D721Med (cell line): Measurements from ENCODE around the gene SMARCE1.

Experiments used
- DNase-seq: peaks from one replicate; pipeline ENCODE4 v3.0.0; 2011; ENCODE audit warnings: low spot score; ENCODE audit not compliant: insufficient read length
- FAIRE-seq: peaks from 2 replicates; lab custom pipeline; 2011; peaks lifted over from hg19 to GRCh38; lab: Jason Lieb, UNC
- TF ChIP-seq, protein P1 (sequence below): IDR thresholded peaks from 2 replicates; pipeline ENCODE4 v1.5.1; 2012; ENCODE audit warnings: mild to moderate bottlenecking, control low read depth; ENCODE audit not compliant: insufficient read depth; ENCODE audit errors: missing control alignments

The SMARCE1 gene

DNA sequence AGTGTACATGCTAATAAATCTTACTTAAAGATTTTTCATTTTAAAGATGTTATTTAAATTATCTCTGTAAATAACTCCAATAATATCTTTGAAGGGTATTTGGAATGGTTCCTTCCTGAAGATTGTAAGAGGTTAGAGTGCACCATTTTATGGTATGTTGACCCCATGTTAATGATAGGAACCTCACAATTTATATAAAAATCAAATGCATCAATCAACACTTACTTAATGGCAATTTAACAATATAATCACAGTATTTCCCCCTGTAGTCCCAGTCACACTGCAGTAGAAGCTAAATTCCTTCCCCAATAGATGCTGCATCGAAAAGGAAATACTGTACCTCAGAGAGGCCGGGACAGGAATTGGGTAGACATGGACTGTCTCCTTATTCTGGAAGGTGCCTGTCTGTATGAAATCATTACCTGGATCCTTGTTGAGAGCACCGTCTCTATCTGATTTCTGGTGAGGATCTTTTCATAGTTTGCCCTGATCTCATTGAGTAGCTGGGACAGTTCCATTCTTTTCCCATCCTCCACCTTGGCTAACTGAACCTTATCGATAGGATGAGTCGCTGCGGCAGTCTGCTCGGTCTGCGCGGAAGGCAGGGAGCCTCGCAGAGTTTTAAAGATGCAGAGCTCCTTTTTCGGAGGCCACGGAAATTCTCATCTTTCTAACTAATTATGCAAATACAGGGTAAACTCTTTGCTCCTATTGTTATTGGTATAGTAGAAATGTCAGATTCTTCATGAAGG lies 17.1 kb upstream of the SMARCE1 start, which contains the start of gene KRT222:
Gene KRT222, minus strand, starts transcription at position 596 of the 752 bp plus-strand sequence. Its CDS starts 78 bp downstream, at position 518.
- no peak for DNase-seq
- FAIRE-seq, result no peak
- TF ChIP-seq, protein P1, sequence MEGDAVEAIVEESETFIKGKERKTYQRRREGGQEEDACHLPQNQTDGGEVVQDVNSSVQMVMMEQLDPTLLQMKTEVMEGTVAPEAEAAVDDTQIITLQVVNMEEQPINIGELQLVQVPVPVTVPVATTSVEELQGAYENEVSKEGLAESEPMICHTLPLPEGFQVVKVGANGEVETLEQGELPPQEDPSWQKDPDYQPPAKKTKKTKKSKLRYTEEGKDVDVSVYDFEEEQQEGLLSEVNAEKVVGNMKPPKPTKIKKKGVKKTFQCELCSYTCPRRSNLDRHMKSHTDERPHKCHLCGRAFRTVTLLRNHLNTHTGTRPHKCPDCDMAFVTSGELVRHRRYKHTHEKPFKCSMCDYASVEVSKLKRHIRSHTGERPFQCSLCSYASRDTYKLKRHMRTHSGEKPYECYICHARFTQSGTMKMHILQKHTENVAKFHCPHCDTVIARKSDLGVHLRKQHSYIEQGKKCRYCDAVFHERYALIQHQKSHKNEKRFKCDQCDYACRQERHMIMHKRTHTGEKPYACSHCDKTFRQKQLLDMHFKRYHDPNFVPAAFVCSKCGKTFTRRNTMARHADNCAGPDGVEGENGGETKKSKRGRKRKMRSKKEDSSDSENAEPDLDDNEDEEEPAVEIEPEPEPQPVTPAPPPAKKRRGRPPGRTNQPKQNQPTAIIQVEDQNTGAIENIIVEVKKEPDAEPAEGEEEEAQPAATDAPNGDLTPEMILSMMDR, result no peak

DNA sequence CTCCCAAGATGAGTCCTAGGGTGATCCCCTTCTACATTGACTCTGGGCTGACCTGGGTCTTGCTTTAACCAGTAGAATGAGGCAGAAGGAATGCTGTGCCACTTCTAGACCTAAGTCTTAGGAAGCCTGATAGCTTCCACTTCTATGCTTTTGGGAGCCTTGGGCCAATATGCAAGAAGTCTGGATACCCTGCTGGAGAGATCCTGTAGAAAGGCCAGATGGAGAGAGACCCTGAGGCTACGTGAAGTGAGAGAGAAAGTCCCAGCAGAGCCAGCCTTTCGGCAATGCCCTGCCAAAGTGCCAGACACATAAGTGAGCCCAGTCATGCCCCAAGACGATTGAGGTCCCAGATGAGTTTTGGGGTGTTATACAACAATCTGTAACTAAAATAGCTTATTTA lies 15.6 kb upstream of the SMARCE1 start:
- no peak for FAIRE-seq
- TF ChIP-seq, protein P1, result no peak
- DNase-seq, result no peak

DNA sequence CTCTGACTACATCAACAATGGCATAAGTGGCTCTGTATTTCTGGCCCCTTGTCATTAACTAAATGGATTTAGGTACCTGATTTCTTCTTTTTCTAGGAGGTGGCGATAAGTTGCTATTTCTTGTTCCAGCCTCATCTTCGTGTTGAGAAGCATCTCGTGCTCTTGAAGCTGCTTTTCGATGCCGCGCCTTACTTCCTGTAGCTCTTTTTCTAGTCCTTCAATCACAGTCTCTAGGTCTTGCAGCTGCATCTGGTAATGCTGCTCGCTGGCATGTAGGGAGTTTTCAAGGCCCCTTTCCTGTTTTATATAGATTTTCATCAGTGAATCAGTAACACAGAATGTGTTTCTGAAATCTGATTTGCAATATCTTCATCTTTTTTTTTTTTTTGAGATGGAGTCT lies 12.3 kb upstream of the SMARCE1 start:
- no peak for DNase-seq
- TF ChIP-seq, protein P1, result no peak
- FAIRE-seq, result no peak

DNA sequence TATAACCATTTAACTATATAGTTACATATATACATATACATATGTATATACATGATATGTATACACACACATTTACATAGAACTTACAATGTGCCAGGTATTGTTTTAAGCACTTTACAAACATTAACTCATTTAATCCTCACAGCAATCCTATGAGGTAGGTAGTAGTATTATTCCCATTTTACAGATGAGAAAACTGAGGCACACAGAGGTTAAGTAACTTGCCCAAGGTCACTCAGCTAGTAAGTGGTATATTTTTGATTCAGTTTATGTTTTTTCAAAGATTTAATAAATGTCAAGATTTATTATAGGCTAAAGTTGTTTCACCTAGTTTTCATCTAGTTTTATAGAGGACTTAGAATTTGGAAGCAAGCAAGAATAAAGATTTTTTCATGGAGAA lies 10.8 kb upstream of the SMARCE1 start:
- no peak for FAIRE-seq
- no peak for DNase-seq
- TF ChIP-seq, protein P1, result no peak

DNA sequence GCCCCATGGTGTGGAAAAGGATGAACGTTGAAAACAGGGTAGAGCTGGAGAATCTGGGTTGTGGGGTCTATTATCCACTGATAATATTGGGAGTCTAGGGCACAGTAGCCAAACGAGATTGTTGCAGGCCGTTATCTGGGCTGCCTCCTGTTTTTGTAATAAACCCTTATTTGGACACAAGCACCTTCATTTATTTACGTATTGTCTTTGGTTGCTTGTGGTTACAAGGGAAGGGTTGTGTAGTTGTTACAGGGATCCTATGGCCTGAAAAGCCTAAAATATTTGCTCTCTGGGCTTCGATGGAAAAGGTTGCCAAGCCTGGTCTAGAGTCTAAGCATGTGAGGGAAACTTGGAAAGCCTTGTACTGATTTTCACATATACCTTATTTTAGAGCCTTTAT lies 4.3 kb upstream of the SMARCE1 start:
- DNase-seq, result no peak
- FAIRE-seq, result no peak
- TF ChIP-seq, protein P1, result no peak

DNA sequence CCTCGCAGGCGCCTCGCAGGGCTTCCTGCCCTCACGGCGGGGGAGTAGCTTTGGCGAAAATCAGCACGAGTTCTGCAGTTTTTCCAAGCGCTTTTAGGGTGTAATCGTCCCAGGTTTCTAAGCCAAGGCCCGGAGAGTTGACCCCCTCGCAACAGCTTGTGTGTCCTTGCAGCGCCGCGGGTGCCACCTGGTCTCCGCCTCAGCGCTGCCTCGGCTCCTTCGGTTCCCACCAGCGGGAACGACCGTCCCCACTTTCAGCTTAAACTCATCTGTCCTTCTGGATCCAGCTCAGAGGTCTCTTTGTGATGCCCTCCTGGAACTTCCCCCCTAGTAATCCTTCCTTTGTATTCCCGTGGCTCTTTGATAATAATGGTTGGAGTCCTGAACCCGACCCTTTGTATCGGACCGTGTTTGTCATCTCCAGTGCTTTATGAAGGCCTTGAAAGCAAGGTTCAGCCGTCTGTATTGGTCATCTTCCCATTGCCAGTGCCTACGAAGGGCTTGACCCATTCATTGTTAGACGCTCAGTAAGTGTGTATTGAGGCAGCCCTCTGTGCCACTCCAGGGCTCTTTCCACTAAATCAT lies 858 bp upstream of the SMARCE1 start:
- DNase-seq (no peak), FAIRE-seq (no peak)
- TF ChIP-seq, protein P1, result no peak
